SU-DHL-6 (cell line): Measurements from ENCODE around the gene CMTM3.
"Not testable (repeated sequence)": the region's sequence is repeated elsewhere in the genome, so short reads cannot be mapped to it uniquely, and the experiment has no call there.

ENCODE experiments used
- H2AFZ ChIP-seq: fragments of 200-600 bp; sonication (generic); 2 replicates; pipeline ENCODE4 v1.6.1; 2014; ENCODE audit warnings: low read depth, mild to moderate bottlenecking, moderate library complexity, mixed read lengths, antibody characterized with exemption, low read length; ENCODE audit not compliant: severe bottlenecking
- H3F3A ChIP-seq: fragments of 200-600 bp; shearing (Covaris generic); 2 replicates; pipeline ENCODE4 v1.6.0; 2016; ENCODE audit warnings: antibody characterized with exemption, mild to moderate bottlenecking; ENCODE audit not compliant: insufficient read depth
- H3K27ac ChIP-seq: fragments of 200-600 bp; sonication (generic); 2 replicates; pipeline ENCODE4 v1.5.1; 2016; ENCODE audit warnings: low read depth, mild to moderate bottlenecking, low read length, moderate library complexity, mixed read lengths
- H3K27me3 ChIP-seq: fragments of 200-600 bp; sonication (generic), shearing (Covaris generic); 2 replicates; pipeline ENCODE4 v1.6.0; 2014; ENCODE audit warnings: mild to moderate bottlenecking, low read length
- H3K36me3 ChIP-seq: fragments of 200-600 bp; sonication (generic); 2 replicates; pipeline ENCODE4 v1.6.1; 2014; ENCODE audit warnings: mild to moderate bottlenecking, low read length, mixed read lengths
- H3K4me2 ChIP-seq: fragments of 300-600, 200-600 bp; shearing (Covaris generic), sonication (generic); 2 replicates; pipeline ENCODE4 v1.6.0; 2014; ENCODE audit warnings: low read length, low read depth, mild to moderate bottlenecking; ENCODE audit not compliant: poor library complexity, severe bottlenecking
- H3K4me3 ChIP-seq: fragments of 200-600 bp; sonication (generic); 2 replicates; pipeline ENCODE4 v1.5.1; 2014; ENCODE audit warnings: antibody characterized with exemption, low read length, mild to moderate bottlenecking, mixed read lengths; ENCODE audit not compliant: insufficient read depth, poor library complexity, severe bottlenecking
- H3K79me2 ChIP-seq: fragments of 200-600 bp; sonication (generic); 2 replicates; pipeline ENCODE4 v1.6.1; 2014; ENCODE audit warnings: mild to moderate bottlenecking, low read length, moderate library complexity; ENCODE audit not compliant: insufficient read depth
- H3K9ac ChIP-seq: fragments of 200-600 bp; sonication (generic); 2 replicates; pipeline ENCODE4 v1.7.0; 2014; ENCODE audit warnings: mild to moderate bottlenecking, low read length
- H3K9me2 ChIP-seq: fragments of 200-600 bp; sonication (generic); replicated peaks from 2 replicates; pipeline ENCODE4 v1.6.1; 2014; ENCODE audit warnings: low read length; ENCODE audit not compliant: insufficient read depth
- H3K9me3 ChIP-seq: fragments of 200-600 bp; sonication (generic); 2 replicates; pipeline ENCODE4 v1.6.1; 2014; ENCODE audit warnings: low read length, mixed read lengths; ENCODE audit not compliant: insufficient read depth
- H4K20me1 ChIP-seq: fragments of 200-600 bp; sonication (generic); 2 replicates; pipeline ENCODE4 v1.6.1; 2014; ENCODE audit warnings: low read depth, mild to moderate bottlenecking, antibody characterized with exemption, low read length, moderate library complexity, mixed read lengths
- EZH2phosphoT487 ChIP-seq: fragments of 200-600 bp; sonication (generic), shearing (Covaris generic); conservative IDR thresholded peaks from 2 replicates; pipeline ENCODE4 v1.6.1; 2018; ENCODE audit warnings: mild to moderate bottlenecking, antibody characterized with exemption, low read length, moderate library complexity, mixed read lengths
- TF ChIP-seq, protein P1 (sequence below): fragments of 200-600 bp; sonication (generic); IDR thresholded peaks from one replicate; pipeline ENCODE4 v1.5.1; 2017; ENCODE audit warnings: antibody characterized with exemption, mild to moderate bottlenecking, low read length, moderate library complexity; ENCODE audit not compliant: insufficient read depth, poor library complexity, severe bottlenecking

The CMTM3 gene

DNA sequence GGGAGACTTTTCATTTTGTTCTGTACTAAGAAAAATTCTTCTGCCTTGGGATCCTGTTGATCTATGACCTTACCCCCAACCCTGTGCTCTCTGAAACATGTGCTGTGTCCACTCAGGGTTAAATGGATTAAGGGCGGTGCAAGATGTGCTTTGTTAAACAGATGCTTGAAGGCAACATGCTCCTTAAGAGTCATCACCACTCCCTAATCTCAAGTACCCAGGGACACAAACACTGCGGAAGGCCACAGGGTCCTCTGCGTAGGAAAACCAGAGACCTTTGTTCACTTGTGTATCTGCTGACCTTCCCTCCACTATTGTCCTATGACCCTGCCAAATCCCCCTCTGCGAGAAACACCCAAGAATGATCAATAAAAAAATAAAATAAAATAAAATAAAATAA lies 27.1 kb downstream of the CMTM3 start:
- not testable (repeated sequence) for H3K27me3 ChIP-seq, H2AFZ ChIP-seq, H3K9ac ChIP-seq, H3K79me2 ChIP-seq, H3K4me3 ChIP-seq, H3K36me3 ChIP-seq, H3K9me2 ChIP-seq, H4K20me1 ChIP-seq, H3F3A ChIP-seq, H3K27ac ChIP-seq, H3K9me3 ChIP-seq, H3K4me2 ChIP-seq

DNA sequence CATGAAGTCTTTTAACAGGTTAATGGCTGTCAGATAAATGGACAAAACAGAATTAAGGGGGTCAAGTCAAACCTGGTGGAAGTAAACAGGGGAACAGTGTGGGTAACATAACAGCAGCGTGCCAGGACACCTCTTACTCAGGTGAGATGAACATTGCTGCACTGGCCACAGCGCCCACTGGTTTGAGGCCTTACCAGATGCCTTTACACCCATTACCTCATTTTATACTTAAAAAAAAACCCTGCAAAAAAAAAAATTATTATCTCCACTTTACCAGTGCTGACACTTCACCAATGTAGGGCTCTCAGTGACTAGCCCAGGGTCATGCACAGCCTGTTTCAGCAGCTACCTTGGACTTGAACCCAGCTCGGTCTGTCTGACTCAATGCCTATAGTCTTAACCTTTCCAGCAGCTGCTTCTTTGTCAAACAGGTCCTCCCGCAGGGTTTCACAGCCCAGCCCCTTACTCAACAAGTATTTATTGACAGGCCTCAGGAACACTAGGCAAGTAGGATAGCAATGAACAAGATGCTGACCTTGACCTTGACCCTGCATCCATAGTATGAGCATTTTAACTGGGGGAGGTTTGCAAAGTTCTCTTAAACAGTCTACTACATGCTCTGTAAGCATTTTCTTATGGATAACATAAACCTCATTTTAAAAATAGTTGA lies 30.2 kb downstream of the CMTM3 start:
- H3K27me3 ChIP-seq: no peaks in the 10 kb centered on the region
- H3K4me3 ChIP-seq: no peak overlapping the region
- no peak overlapping the region for H3K27ac ChIP-seq
- no peaks in the 10 kb centered on the region for H3K9me2 ChIP-seq
- no peaks in the 10 kb centered on the region for H3K79me2 ChIP-seq
- no peaks in the 10 kb centered on the region for H3K36me3 ChIP-seq
- no peak overlapping the region for H3K9ac ChIP-seq
- H3K9me3 ChIP-seq: no peaks in the 10 kb centered on the region
- TF ChIP-seq, protein P1, sequence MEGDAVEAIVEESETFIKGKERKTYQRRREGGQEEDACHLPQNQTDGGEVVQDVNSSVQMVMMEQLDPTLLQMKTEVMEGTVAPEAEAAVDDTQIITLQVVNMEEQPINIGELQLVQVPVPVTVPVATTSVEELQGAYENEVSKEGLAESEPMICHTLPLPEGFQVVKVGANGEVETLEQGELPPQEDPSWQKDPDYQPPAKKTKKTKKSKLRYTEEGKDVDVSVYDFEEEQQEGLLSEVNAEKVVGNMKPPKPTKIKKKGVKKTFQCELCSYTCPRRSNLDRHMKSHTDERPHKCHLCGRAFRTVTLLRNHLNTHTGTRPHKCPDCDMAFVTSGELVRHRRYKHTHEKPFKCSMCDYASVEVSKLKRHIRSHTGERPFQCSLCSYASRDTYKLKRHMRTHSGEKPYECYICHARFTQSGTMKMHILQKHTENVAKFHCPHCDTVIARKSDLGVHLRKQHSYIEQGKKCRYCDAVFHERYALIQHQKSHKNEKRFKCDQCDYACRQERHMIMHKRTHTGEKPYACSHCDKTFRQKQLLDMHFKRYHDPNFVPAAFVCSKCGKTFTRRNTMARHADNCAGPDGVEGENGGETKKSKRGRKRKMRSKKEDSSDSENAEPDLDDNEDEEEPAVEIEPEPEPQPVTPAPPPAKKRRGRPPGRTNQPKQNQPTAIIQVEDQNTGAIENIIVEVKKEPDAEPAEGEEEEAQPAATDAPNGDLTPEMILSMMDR: no peak
- TF ChIP-seq EZH2phosphoT487: no peak
- H2AFZ ChIP-seq: no peak overlapping the region
- no peak overlapping the region for H3K4me2 ChIP-seq
- H4K20me1 ChIP-seq: no peaks in the 10 kb centered on the region
- no peaks in the 10 kb centered on the region for H3F3A ChIP-seq

DNA sequence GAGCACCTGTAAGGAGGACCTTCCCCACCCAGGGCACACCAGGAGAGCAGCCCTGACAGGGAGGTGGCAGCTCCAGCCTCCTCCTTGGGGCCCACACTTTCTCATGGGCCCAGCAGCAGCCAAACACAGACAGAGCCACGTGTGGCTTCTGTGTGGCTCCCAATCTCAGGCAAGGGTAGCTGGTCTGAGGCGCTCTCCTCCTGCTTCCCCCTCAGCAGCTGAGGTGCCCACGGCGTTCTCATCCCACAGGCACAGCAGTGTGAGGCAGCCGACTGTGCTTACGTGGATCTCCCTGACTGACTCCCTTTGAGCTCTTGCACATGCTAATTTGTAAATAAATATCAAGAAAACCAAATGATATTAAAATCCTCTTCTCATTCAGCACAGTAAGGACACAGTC lies 30.9 kb downstream of the CMTM3 start:
- no peak for TF ChIP-seq EZH2phosphoT487
- Histone ChIP-seq H2AFZ (no peak overlapping the region), H3K9me3 (no peaks in the 10 kb centered on the region), H3K4me3 (no peak overlapping the region), H3K4me2 (no peak overlapping the region), H3F3A (no peaks in the 10 kb centered on the region), H3K9me2 (no peaks in the 10 kb centered on the region), H3K36me3 (no peaks in the 10 kb centered on the region), H3K27ac (no peak overlapping the region), H3K9ac (no peak overlapping the region), H4K20me1 (no peaks in the 10 kb centered on the region), H3K27me3 (no peaks in the 10 kb centered on the region), H3K79me2 (no peaks in the 10 kb centered on the region)

DNA sequence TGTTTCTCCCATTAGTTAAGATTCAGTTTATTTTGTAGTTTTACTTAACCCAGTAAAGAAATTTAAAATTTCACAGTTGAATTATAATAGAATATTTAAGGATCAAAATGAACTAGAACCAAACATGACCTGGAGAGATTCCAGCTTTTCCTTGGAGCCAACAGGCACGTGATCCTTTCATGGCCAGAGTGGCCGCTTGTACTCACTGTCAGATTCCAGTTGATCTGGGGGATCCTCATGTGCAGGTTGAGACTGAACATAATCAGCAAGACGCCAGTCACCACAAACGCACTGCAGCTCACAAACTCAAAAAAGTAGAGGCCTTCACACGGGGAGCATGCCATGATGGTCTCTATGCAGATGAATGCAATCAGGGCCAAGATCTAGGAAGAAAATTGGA lies 31.7 kb downstream of the CMTM3 start:
- TF ChIP-seq, protein P1: no peak
- no peak for TF ChIP-seq EZH2phosphoT487
- Histone ChIP-seq H3K4me2 (no peak overlapping the region), H3K27me3 (no peaks in the 10 kb centered on the region), H3F3A (no peaks in the 10 kb centered on the region), H3K27ac (no peak overlapping the region), H3K79me2 (no peaks in the 10 kb centered on the region), H3K36me3 (no peaks in the 10 kb centered on the region), H3K9me3 (no peaks in the 10 kb centered on the region), H3K9ac (no peak overlapping the region), H2AFZ (no peak overlapping the region), H4K20me1 (no peaks in the 10 kb centered on the region), H3K9me2 (no peaks in the 10 kb centered on the region), H3K4me3 (no peak overlapping the region)
